ENCODE measurements around the gene EXOSC9. TPM values are rescaled to one million over a fixed set of nuclear protein-coding genes. Genes with fewer than 3 reads are reported as not detected.

Gene EXOSC9
- total RNA-seq, 2 donors from 2014 or later = 12.3 to 17.8 TPM

DNA sequence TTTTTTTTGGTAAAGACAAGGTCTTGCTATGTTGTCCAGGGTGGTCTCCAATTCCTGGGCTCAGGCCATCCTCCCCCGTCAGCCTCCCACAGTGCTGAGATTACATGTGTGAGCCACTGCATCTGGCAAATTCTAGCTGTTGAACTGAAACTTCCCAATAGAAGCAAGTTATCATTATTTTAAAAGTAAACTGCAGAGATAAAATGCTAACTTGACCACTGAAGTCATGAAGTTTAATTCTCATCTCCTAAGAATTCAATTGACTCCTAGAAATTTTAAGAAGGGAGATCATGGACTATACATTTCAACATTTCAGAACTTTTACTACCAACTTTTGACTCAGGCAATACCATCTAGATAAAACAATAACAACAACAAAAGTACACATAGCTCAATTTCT, 11.7 kb upstream of the EXOSC9 start:
- Histone ChIP-seq H3K36me3 (no peaks in the 10 kb centered on the region), H3K27me3 (no peaks in the 10 kb centered on the region), H3K9me3 (no peaks in the 10 kb centered on the region), H3K9ac (ENCODE audit: low read depth in 2 of 2, low read length in 2 of 2) (no peak overlapping the region), H3K27ac (no peak overlapping the region), H3K4me1 (no peaks in the 10 kb centered on the region), H3K4me3 (no peak overlapping the region)
- intact Hi-C loops (cut with DNase I) = no loop called here
- no peak for DNase-seq
- TF ChIP-seq, protein P1, sequence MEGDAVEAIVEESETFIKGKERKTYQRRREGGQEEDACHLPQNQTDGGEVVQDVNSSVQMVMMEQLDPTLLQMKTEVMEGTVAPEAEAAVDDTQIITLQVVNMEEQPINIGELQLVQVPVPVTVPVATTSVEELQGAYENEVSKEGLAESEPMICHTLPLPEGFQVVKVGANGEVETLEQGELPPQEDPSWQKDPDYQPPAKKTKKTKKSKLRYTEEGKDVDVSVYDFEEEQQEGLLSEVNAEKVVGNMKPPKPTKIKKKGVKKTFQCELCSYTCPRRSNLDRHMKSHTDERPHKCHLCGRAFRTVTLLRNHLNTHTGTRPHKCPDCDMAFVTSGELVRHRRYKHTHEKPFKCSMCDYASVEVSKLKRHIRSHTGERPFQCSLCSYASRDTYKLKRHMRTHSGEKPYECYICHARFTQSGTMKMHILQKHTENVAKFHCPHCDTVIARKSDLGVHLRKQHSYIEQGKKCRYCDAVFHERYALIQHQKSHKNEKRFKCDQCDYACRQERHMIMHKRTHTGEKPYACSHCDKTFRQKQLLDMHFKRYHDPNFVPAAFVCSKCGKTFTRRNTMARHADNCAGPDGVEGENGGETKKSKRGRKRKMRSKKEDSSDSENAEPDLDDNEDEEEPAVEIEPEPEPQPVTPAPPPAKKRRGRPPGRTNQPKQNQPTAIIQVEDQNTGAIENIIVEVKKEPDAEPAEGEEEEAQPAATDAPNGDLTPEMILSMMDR (IDR thresholded peaks at IDR 0.05) = no peak

DNA sequence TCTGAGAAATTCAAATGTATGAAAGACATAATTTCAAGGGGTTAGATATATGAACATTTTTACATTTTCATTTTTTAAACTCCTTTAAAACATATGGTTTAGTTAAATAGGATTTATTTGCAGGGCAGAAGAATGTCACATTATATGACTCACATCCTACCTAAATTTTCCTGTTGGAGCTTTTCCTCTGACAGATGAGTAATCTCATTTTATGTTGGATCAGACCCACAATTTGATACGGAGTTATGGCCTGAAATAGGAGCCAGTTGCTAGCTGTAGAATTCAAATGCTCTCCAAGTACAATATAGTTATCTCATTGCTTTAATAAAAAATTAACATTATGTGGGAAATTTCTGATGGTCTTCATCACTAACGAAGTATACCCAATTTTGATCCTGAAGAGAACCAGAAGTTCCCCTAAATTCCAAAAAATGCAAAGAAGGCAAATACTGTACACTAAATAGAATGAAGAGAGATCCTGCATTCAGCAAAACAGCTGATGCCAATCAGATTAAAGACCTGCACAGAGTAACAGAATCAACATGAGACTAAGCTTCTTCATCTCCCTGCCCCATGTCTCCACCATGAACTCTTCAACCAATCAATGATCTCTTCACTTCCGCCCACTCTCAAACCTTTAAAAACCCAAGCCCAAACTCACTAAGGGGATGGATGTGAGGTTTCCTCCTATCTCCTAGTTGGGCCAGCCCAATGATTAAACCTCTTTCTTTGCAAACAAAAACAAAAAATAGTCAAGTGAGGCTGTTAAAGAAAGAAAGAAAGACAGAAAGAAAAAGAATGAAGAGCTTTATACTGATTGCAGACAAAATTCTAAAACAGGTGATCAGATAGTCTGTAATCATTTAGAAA, 10.9 kb upstream of the EXOSC9 start:
- no peak for DNase-seq
- H3K27me3 ChIP-seq = no peaks in the 10 kb centered on the region
- H3K9me3 ChIP-seq = no peaks in the 10 kb centered on the region
- TF ChIP-seq, protein P1 (IDR thresholded peaks at IDR 0.05) = no peak
- H3K36me3 ChIP-seq = no peaks in the 10 kb centered on the region
- intact Hi-C loops (cut with DNase I) = loop anchor here (10.0 kb wide), 1 partner anchor 85 kb away; no protein-coding TSS in a partner anchor
- H3K4me3 ChIP-seq = no peak overlapping the region
- H3K9ac ChIP-seq (ENCODE audit: low read depth in 2 of 2, low read length in 2 of 2) = no peak overlapping the region
- H3K4me1 ChIP-seq = no peaks in the 10 kb centered on the region
- no peak overlapping the region for H3K27ac ChIP-seq

GRCh38 chr4:121790976-121791375, 10.1 kb upstream of the EXOSC9 start:
- Histone ChIP-seq H3K9ac (ENCODE audit: low read depth in 2 of 2, low read length in 2 of 2) (no peak overlapping the region), H3K27me3 (no peaks in the 10 kb centered on the region), H3K9me3 (no peaks in the 10 kb centered on the region), H3K4me3 (no peak overlapping the region), H3K27ac (no peak overlapping the region), H3K36me3 (no peaks in the 10 kb centered on the region), H3K4me1 (no peaks in the 10 kb centered on the region)
- TF ChIP-seq, protein P1 (IDR thresholded peaks at IDR 0.05) = no peak
- no peak for DNase-seq
- intact Hi-C loops (cut with DNase I) = loop anchor here (10.0 kb wide), 1 partner anchor 86 kb away; no protein-coding TSS in a partner anchor

DNA sequence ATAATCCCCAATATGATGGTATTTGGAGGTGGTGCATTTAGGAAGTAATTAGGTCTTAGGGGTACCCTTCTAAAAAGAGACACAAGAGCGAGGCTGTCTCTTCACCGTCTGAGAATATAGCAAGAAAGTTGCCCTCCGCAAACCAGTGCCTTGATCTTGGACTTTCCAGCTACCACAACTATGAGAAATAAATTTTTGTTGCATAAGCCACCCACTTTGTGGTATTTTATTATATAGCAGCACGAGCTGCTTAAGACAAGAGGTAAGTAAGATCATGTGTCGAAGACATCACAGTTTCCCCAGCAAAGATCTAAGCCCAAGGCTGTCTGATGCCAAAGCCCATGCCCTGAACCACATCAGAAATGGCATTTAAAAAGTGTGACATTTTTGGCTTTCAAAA, 9.6 kb upstream of the EXOSC9 start:
- no peak overlapping the region for H3K9ac ChIP-seq (ENCODE audit: low read depth in 2 of 2, low read length in 2 of 2)
- intact Hi-C loops (cut with DNase I) = loop anchor here (10.0 kb wide), 1 partner anchor 87 kb away; no protein-coding TSS in a partner anchor
- H3K9me3 ChIP-seq = no peaks in the 10 kb centered on the region
- no peaks in the 10 kb centered on the region for H3K36me3 ChIP-seq
- TF ChIP-seq, protein P1 (IDR thresholded peaks at IDR 0.05) = no peak
- no peak overlapping the region for H3K27ac ChIP-seq
- H3K27me3 ChIP-seq = no peaks in the 10 kb centered on the region
- DNase-seq = no peak
- H3K4me3 ChIP-seq = no peak overlapping the region
- no peaks in the 10 kb centered on the region for H3K4me1 ChIP-seq

DNA sequence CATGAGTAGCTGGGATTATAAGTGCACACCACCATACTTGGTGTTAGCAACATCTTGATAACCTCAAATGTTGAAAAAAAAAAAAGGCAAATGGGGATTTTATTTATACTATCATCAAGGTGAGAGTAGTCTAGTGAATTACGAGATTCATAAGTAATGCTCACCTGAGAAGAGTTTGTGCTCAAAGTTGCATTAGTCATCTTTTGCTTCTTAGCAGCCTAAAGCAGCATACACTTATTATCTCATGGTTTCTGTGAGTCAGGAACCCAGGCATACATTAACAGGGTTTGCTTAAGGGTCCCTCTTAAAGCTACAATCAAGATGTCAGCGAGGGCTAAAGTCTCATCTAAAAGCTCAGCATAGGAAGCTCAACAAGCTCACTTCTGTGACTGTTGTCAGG, 8.2 kb upstream of the EXOSC9 start:
- intact Hi-C loops (cut with DNase I) = loop anchor here (10.0 kb wide), 1 partner anchor 88 kb away; no protein-coding TSS in a partner anchor
- TF ChIP-seq, protein P1 (IDR thresholded peaks at IDR 0.05) = no peak
- Histone ChIP-seq H3K27ac (no peak overlapping the region), H3K4me3 (no peak overlapping the region), H3K9ac (ENCODE audit: low read depth in 2 of 2, low read length in 2 of 2) (no peak overlapping the region), H3K9me3 (no peaks in the 10 kb centered on the region), H3K4me1 (no peaks in the 10 kb centered on the region), H3K36me3 (no peaks in the 10 kb centered on the region), H3K27me3 (no peaks in the 10 kb centered on the region)
- DNase-seq = no peak

Data from colonic mucosa (tissue), 4 donors.